Stimulated activated CD8-positive, alpha-beta memory T cell treated with anti-CD3 and anti-CD28 coated beads, Interleukin-7, amount 100 ng/mL, for 24 hours (primary cell): ENCODE measurements around the gene CABLES1.
"Not testable (repeated sequence)": the region's sequence is repeated elsewhere in the genome, so short reads cannot be mapped to it uniquely, and the experiment has no call there.

Source experiments
- DNase-seq: peaks from one replicate; pipeline ENCODE4 v3.0.0-alpha.2; 2020; ENCODE audit warnings: low read depth

Gene CABLES1

DNA sequence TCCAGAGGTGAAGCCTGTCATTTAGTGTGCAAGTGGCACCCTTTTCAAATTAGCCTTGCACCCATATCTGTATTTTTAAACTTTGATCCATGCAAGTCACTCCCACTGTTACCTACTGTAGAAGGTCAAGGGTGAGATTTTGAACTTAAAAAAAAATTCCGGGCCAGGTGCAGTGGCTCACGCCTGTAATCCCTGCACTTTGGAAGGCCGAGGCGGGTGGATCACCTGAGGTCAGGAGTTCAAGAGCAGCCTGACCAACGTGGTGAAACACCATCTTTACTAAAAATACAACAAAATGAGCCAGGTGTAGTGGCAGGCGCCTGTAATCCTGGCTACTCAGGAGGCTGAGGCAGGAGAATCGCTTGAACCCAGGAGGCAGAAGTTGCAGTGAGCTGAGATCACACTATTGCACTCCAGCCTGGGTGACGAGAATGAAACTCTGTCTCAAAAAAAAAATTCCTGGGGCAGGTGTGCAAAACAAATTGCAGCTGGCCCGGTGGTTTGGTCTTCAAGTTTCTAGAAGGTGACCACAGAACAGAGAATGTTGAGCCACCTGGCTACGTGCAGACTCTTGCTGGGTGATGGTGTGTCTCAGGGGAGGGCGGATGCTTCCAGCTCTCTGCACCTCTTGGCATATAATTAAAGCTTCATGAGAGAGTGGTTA is 106.7 kb downstream of the CABLES1 start:
- DNase-seq = not testable (repeated sequence)

DNA sequence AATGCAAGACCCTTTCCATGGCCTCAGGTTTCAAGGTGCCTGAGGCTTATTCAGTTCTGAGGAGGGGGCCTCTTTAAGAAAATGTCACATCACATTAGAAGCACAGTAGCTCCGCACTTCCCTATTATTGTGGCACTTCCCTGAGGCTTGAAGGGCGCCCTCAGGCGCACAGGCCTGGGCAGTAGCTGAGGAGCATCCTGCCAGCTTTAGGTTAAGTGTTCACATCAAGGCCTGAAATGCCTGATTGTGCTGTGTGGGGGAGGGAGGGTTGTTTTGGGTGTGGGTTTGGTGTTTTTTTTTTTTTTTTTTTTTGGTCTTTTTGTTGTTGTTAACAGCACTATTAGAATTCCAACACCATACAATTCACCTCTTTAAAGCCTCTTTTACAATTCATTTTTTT is 107.9 kb downstream of the CABLES1 start:
- no peak for DNase-seq

DNA sequence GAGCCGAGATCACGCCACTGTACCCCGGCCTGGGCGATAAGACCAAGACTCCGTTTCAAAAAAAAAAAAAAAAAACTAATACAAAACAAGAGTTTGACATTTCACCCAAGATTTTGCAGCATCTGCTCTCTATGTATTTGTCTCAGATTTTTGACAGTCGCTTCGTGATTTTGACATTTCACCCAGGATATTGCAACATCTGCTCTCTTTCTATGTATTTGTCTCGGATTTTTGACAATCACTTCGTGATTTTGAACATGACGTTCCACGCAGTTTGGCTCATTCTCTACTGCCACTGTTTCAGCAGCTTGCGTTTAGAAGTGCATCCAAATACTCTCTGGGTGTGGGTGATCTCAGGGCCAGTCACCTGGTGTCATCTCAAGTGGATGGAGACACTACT is 108.5 kb downstream of the CABLES1 start:
- no peak for DNase-seq

- no peak for DNase-seq
These were observed 109.1 kb downstream of the CABLES1 start for GRCh38 chr18:23244401-23244800.

GRCh38 chr18:23245461-23245860 is 110.2 kb downstream of the CABLES1 start:
- DNase-seq = no peak

- no peak for DNase-seq
These were observed 112.0 kb downstream of the CABLES1 start for GRCh38 chr18:23247331-23247730.

- no peak for DNase-seq
These were observed 112.6 kb downstream of the CABLES1 start for GRCh38 chr18:23247896-23248295.

- DNase-seq = no peak
These were observed 113.5 kb downstream of the CABLES1 start for GRCh38 chr18:23248826-23249225.

DNA sequence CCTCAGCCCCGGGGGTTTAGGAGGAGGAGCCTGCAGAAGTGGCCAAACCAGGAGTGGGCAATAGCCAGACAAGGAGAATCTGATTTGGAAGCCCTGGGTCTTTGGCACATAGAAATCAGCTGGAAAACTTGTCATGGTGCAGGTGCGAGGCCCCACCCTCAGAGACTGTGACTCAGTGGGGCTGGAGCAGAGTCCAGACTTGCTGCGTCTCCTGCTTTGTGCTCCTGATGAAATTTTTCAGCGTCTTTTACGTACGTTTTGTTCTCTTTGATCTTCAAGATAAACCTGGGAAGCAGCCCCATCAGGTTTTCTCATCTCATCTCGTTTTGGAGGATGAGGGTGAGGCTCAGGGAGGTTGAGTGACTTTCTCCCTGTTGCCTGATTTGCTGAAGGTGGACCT is 114.1 kb downstream of the CABLES1 start:
- DNase-seq = no peak

- DNase-seq = no peak
These were observed 115.8 kb downstream of the CABLES1 start for GRCh38 chr18:23250893-23251656.

DNA sequence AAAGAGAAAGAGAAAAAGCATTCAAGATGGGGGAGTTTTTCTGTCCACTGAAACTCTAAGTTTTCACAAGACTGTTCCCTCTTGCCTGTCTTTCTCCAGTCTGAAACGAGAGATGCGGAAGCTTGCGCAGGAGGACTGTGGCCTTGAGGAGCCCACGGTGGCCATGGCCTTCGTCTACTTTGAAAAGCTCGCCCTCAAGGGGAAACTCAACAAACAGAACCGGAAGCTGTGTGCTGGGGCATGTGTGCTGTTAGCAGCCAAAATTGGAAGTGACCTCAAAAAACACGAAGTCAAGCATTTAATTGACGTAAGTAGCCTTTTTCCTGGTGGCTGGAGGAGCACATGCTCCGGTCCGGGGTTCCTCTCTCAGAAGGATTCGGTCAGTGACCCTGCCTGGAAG is 118.3 kb downstream of the CABLES1 start:
- DNase-seq = no peak

- DNase-seq = no peak
These were observed 121.9 kb downstream of the CABLES1 start for GRCh38 chr18:23257137-23257536.

GRCh38 chr18:23257686-23258565 is 122.6 kb downstream of the CABLES1 start:
- DNase-seq = no peak

DNA sequence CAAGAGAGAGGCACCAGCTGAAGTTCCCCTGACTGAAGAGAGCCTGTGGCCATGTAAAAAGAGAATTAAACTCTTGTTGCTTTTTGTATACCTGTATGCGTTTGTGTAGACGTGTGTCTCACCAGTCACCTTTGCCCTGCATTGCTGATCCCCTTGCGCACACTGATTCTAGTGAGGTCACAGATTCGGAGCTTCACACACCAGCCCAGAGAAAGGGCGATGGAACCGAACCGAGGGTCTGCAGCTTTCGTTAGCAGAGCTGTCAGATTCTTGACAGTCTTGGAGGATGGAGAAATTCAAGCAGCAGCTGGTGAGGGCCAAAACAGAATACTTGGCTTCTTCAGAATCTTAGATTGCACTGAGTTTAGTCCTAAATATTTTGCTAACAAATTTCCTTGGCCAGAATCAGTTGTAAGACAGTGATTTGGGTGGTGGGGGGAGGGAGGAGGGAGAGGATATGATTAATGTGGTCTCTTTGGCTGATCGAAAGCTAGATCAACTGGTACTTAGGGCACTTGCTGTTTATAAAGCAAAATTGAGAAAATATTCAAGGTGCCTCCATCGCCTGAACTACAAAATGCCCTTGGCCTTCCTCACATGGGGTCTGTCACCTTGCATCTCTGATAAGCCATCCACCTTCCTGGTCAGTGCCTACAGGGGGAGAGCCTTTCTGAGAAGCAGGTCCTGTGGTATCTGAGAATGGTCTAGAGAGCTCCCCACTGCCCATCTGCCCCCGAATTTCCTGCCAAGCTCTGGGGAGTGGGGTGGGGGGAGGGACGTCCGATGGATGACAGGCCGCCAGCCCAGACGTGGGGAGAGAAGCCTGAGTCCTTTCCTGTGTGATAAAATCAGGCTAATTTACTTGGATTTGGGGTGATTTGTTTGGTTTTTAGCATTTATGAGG is 123.5 kb downstream of the CABLES1 start:
- DNase-seq = no peak

- no peak for DNase-seq
These were observed 124.7 kb downstream of the CABLES1 start for GRCh38 chr18:23259701-23260681.

DNA sequence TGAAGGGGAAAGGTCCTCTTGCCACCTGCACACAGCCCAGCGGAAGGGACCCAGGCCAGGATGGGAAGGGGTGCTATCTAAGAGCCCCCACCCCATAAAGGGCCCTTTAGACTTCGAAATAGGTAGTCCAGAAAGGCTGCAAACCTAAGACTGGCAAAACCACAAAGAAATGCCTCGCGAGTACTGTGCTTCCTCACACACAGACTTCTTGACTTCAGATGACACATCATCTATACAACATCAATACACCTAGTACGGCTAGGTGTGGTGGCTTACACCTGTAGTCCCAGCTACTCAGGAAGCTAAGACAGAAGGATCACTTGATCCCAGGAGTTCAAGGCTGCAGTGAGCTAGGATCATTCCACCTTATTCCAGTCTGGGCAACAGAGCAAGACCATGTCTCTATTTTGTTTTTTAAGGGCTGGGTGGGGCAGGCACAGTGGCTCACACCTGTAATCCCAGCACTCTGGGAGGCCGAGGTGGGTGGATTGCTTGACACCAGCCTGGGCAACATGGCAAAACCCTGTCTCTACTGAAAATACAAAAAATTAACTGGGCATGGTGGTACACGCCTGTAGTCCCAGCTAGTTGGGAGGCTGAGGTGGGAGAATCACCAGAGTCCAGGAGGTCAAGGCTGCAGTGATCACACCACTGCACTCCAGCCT is 125.8 kb downstream of the CABLES1 start:
- DNase-seq = no peak

DNA sequence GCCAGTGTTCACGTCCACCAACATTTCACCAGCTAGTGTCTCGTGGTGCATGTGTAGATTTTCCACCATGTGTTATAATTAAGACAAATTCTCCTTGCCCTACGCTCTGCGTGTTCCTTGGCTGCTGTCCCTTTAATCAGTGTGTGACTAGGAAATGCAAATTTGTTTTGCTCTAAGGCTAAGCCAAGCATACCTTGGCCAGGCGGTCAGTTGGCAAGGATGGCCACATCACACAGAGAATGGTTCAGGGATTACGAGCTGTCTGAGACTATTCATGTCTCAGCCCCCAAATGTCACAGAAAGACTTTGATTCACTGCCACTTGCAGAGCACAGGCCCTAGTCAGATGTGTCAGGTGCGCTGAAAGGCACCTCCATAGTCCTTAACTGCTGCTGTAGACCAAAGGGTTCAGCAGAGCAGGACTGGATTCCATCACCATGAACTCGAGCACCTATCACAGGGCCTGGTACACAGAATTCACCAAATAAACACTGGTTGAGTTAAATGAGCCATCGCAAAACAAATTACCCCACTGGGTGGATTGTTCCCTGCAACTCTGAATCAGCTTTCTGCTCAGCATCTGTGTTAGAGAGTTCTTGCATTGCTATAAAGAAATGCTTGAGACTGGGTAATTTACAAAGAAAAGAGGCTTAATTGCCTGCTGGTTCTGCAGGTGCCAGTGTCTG is 128.4 kb downstream of the CABLES1 start:
- no peak for DNase-seq

DNA sequence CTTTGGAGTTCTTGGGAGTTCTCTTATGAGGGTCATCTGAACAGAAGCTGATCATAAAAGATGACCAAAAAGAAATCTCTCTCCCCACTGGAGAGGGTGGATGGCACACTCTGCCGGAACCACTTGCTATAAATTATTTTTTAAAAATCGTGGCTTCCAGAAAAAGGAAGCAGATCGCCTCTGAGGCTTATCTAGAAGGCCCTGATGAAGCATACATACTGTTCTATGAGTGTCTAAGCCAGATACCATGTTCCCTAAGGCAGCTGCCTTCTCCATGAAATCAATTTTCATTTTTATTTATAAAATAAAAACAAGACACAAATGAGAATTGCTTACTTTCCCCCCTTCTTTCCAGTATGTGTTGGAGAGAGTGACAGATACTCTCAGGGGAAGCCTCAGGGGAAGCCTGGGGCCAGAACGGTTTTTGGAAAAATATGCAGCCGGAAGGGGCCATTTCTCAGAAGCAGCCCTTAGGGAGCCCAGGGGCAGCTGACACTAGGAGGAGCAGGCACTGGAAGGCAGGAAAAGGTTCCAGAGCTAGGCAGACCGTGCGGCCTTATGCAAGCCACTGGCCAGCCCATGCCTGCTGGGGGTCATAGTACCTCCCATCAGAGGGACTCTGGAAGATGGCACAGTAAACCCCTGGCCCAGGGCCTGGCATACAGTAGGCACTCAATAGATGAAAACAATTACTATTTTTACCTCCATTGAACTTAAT is 130.6 kb downstream of the CABLES1 start:
- DNase-seq = no peak
